ENCODE results near the gene LRFN5.
"Not testable (repeated sequence)": the region's sequence is repeated elsewhere in the genome, so short reads cannot be mapped to it uniquely, and the experiment has no call there.

The LRFN5 gene

DNA sequence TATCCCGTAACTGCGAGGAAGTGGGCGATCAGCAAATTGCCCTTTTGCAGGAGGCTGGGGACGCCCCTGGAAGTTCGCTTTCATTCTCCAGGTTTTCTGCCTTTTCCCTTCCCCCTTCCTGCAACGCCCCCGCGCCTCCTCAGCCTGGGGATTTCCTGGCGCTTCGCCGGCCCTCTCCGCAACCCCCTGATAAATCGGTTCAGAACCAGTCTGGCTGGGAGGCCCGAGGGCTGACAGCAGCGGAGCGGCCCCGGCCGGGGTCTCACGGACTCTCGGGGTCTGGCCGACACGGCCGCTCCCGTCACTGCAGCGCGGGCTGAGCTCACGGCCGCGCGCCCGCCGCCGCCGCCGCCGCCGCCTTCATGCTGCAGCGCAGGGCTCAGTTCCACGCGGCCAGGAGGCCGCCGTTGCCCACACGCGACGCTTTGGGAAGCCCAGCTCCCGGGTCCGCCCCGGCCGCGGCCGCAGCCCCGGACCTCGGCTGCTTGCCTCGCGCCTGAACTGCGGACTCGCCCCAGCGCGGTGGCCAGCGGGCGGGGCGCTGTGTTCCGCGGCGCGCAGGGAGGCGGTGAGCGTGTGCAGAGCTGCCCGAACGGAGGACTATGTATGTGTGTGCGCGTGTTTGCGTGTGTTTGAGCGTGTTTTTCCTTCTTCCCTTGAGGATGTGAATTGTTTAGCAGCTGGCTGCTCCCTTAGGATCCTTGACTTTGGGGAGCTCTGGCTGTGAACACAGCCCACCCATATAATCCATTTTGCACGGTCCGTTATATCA lies at the start of gene LRFN5:
TSS of gene LRFN5 (plus strand) at position 345 of the 772 bp plus-strand sequence.
- no peak for DNase-seq

- DNase-seq, result no peak
Observed at GRCh38 chr14:41558490-41558889, 48.2 kb upstream of the LRFN5 start.

DNA sequence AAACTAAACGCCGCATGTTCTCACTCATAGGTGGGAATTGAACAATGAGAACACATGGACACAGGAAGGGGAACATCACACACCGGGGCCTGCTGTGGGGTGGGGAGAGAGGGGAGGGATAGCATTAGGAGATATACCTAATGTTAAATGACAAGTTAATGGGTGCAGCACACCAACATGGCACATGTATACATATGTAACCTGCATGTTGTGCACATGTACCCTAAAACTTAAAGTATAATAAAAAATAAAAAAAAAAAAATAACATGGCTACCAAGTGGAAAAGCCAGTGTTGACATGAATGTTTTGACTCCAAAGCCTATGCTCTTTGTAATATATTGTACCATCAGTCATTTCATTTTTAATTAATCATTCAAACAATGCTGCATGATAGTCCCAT lies 39.8 kb upstream of the LRFN5 start:
- DNase-seq, result not testable (repeated sequence)

- DNase-seq, result no peak
Observed at GRCh38 chr14:41568979-41569378, 37.7 kb upstream of the LRFN5 start.

- DNase-seq, result no peak
Observed at GRCh38 chr14:41570415-41571155, 36.1 kb upstream of the LRFN5 start.

DNA sequence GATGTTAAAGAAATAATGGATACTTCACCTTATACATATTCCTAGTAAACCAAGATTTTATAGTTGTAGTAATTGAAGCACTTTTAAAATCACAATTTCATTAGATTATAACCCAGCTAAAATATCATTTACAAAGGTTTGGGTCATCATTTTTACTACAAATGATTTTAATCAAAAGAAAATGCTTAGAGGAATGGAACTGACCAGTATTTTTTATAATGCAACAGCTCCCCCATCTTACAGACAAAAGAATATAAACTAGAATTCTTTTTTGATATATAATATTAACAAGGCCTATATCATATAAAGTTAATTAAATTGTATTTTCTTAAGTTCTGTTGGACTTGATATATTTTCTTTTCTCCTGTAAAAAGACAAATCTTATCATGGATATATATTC lies 20.4 kb upstream of the LRFN5 start:
- DNase-seq, result no peak

DNA sequence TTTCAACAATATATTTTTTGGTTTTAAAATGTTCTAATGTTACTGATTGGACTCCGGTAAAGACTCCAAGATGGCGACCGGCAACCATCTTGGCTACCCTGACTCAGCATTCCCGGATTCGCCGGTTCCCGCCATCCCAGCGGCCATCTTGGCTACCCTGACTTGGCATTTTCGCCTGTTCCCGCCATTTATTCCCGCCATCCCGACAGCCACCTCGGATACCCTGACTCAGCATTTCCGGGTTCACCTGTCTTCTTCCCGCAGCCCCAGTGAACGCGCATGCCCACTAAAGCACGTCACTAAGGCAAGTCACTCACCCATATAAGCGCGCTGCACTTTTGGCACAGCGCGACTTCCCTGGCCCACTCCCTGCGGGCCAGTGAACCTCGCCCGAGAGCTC lies 9.0 kb upstream of the LRFN5 start:
- no peak for DNase-seq

DNA sequence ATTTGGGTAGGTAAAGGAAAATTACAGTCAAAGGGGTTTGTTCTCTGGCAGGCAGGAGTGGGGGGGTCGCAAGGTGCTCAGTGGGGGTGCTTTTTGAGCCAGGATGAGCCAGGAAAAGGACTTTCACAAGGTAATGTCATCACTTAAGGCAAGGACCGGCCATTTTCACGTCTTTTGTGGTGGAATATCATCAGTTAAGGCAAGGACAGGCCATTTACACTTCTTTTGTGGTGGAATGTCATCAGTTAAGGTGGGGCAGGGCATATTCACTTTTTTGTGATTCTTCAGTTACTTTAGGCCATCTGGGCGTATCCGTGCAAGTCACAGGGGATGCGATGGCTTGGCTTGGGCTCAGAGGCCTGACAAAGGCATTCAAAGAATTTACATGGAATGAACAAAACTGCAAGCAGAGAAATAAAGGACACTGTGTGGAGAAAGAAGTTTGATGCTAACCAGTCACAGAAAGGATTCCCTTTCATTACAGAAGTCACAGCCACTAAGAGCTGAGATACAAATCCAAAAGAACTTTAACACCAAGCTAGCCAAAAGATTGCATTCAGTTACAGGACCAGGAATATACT lies 6.8 kb upstream of the LRFN5 start:
- not testable (repeated sequence) for DNase-seq

DNA sequence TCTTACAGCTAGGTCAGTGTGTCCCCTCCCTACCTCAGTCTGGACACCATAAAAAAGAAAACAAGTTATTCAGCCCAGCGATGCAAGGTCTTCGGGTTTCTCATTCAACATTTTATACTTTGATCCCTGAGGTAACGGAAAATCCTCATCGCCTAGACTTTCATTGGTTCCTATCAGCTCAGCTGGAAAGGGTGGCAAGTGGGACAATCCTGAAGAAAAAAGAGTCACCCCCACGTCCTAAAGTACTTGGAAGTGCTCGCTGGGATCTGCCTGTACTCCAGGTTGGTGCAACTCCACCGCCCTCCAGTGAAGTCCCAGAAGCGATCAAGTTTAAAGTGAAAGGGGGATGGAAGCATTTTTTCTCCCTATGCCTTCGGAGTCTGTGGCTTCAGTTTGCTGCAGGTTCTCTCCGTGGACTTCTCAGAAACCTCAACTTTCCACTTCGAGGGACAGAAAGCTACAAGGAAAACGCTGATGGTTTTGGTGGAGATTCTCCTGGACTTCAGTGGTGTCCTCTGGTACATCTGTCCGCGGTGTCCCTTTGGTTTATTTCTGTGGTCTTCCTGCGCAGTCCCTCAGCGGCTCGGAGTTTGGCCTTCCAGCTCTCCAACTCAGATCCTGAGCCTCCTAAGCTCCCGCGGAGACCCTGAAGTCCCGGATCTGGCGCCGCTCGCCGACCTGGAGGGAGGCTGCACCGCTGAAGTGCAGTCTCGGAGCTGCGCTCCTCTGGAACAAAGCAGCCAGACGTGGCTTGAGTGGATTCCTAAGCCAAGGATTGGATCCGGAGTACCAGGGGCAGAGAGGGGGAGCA lies 1.8 kb upstream of the LRFN5 start:
- DNase-seq, result no peak

GRCh38 chr14:41605550-41606281 lies 960 bp upstream of the LRFN5 start:
- no peak for DNase-seq

- DNase-seq, result no peak
Observed at GRCh38 chr14:41606282-41606531, 469 bp upstream of the LRFN5 start.

DNA sequence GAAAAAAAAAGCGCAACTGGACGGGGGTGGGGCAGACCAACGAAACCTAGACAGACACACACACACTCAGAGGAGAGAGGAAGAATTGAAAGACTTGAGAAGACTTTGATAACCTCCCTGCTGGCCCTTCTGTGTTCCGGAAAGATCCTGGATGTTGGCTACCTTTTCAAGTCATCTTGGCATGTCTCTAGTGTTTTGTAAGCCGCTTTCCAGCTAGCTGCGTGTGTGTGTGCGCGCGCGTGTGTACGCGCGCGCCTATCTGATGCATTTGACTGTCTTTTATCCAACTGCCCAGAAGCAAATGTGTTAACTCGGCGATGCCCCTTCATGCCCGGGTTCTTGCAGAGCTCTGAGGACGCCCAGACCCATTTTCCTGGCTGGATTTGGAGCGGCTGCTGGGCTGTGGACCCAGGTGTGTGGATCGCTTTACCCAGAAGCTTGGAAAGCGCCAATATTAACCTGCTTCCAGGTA lies 664 bp downstream of the LRFN5 start:
- DNase-seq, result no peak

DNA sequence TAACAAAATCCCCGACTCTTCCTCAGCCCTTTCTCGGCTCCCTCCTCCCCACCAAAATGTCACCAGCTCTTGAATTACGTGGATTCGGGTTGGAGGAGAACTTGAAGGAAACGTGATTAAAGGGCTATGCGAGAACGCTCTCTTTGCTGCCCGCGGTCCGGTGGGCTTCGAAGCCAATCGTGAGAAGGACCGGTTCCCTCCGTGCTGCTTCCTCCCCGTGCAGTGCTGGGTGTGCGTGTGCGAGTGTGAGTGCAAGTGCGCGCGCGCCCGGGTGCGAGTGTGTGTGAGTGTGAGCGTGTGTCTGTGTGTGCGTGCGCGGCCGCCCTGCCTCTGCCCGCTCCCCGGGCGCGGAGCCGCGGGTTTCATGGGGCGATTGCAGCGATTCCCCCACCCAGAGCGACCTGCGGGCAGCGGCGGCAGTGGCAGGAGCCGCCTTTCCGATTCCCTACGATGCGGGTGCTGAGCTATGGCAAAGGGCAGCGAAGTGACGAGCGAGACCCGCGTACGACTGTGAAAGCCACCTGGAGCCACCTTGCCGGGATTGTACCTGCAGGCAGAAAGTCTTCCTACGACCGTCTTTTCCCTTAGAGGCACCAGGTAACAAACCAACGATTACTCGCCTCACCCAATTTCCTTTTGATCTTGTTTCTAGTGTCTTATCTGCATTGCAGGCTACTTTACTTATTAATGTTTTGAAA lies 1.4 kb downstream of the LRFN5 start:
- no peak for DNase-seq

DNA sequence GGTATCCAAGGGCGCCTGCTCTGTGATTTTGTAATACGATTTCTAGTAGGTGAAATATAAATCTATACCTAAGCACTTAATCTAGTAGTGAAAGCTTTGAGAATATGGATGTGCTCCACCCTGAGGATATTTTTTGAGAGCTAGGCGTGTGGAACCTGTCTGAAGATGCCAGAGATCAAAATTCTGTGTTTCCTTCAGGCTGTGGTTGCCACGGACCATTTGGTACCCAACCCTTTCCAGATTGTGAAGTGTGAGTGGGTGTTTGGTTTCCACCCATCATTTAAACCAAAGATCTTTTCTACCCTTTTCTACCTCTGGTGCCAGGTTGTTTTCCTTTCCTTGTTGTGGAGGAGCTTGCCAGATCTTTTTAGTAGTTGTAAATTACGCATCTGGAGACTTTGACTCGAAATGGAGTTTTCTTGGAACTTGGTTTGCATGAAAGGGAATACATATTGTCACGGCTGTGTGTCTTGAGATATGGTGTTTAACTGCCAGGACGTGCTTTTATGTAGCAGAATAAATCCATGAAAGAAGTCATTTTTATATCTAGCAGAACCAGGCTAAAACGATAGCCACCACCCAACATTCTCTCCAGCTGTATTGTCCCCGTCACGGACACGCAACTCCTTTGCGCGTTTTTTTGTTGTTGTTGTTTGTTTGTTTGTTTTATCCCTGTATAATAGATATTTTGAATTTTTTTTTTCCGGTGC lies 2.2 kb downstream of the LRFN5 start:
- no peak for DNase-seq

DNA sequence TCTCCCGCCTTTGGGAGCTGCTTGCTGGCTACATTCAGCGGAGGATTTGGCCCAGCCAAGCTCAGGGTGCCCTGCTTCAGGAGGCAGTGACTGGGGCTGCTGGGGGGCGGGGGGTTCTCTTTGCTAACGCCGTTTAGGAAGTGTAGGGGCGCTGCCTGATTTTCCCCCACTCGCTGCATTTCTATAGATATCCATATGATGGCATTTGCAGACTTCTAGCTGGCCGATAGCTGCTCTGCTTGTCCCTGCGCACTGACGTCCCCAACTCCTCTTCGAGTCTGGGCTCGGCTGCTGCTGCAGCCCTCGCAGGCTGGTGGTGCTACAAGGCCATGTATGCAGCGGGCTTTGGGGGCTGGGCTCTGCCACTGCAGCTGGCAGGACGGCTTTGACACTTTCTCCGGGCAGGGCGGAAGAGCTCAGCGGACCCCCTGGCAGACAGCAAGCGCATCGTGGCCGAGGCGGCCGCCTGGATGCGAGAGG lies 3.1 kb downstream of the LRFN5 start:
- no peak for DNase-seq

DNA sequence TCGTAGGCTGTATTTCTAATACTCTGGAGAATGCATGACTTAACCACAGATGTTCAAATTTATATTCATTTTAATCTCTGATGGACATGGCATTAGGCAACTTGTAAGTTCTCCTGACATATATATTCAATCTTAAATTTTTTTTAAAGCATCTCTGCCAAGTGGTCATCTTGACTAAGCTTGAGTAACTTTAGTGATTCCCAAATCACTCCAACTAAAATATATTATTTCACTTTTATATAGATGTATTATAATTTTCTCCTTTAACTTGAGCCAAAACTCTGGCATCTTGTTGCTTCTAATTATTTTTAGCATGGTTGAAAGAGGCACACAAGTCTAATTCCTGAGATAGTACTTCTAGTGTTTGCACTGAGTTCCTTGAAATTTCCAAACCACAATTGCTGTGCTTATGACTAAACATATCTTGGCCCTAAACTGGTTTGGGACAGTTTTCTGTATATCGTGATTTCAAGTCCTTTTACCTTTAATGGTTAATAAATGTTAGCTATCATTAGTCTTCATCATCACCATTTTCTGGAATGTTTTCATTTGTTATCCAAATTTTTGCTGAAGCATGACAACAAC lies 8.4 kb downstream of the LRFN5 start:
- no peak for DNase-seq

- DNase-seq, result no peak
Observed at GRCh38 chr14:41623736-41624135, 17.1 kb downstream of the LRFN5 start.

- no peak for DNase-seq
Observed at GRCh38 chr14:41629876-41630275, 23.2 kb downstream of the LRFN5 start.

DNA sequence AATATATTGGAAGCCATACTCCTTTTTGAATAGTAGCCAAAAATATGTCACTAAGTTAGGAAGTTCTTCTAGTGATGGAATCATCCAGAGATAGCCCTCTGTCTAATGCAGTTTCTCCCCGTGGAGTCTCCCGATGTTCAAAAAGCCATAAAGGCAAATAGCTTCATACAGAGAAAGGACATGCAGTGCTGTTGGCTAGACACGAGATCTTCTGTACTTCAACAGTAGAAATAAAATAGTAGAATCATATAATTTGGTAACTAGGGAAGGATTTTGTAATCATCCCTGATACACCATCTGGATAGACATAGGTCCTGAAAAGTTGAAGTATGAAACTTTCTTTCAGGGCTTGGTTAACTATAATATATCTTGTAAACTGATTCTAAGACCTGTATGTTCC lies 27.6 kb downstream of the LRFN5 start:
- DNase-seq, result no peak

DNA sequence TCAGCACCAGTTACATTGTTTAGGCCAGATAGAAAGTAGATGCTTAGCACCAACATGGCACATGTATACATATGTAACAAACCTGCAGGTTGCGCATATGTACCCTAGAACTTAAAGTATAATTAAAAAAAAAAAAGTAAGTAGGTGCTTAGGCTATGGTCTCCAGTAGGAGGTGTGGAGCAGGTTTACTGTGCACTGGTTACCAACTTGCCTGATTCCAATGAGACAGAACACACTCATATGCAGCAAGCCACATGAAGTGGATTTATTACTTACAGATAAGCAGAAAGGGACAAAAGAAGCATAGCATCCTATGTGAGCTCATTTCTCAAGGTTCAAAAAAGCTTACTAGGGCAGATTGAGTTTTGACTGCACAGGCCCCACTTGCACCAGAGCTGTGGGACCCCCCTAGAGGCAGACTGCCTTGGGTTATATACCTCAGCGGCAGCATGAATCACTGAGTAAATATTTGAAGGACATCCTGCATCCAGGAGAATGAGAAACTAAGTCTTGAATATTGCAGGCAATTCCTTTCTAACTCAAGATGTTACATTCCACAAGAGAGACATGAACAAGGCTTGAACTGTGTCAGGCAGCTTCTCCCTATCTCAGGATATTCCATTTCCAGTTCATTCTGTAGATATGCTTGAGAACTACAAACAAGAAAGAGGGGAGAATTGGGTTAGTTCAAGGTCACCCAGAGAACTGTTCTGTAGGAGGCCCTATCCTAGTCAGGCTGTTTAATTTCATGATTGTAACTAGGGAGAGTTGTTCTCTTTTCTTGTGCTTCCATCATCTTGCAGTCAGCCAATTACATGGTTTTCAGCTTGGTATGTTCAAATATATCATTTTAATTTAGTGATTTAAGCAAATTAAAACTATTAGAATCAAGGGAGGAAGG lies 30.1 kb downstream of the LRFN5 start:
- no peak for DNase-seq
